Progenitor cell of endocrine pancreas (in vitro differentiated cells): ENCODE results near the gene FNIP1. TPM values are rescaled to one million over a fixed set of nuclear protein-coding genes. Genes with fewer than 3 reads are reported as not detected.

ENCODE experiments used
- DNase-seq: peaks from one replicate; pipeline ENCODE4 v3.0.0; 2021; ENCODE audit warnings: low spot score; ENCODE audit not compliant: unreplicated experiment
- H3K27ac Mint-ChIP-seq: 2 replicates; pipeline ENCODE4 v1.8.0; 2021; ENCODE audit warnings: mild to moderate bottlenecking, moderate library complexity, mixed read lengths
- H3K27me3 Mint-ChIP-seq: 2 replicates; pipeline ENCODE4 v1.8.0; 2021; ENCODE audit warnings: mixed read lengths
- H3K36me3 Mint-ChIP-seq: 2 replicates; pipeline ENCODE4 v1.8.0; 2022; ENCODE audit warnings: mixed read lengths; ENCODE audit not compliant: insufficient read depth
- H3K4me1 Mint-ChIP-seq: 2 replicates; pipeline ENCODE4 v1.8.0; 2021; ENCODE audit warnings: low read depth, mixed read lengths
- H3K4me3 Mint-ChIP-seq: 2 replicates; pipeline ENCODE4 v1.8.0; 2021; ENCODE audit warnings: low read depth, mild to moderate bottlenecking, moderate library complexity, mixed read lengths
- H3K9me3 Mint-ChIP-seq: 2 replicates; pipeline ENCODE4 v1.8.0; 2021; ENCODE audit warnings: low read depth, mixed read lengths
- total RNA-seq: library from RNA; stranded (reverse); gene quantifications from 2 replicates; pipeline ENCODE4 v1.2.1, GENCODE V29; 2021
- TF ChIP-seq, protein P1 (sequence below): fragments of 200-600 bp; sonication (generic); IDR thresholded peaks from one replicate; pipeline ENCODE4 v1.5.0; 2021; ENCODE audit warnings: antibody characterized with exemption, mild to moderate bottlenecking; ENCODE audit not compliant: unreplicated experiment

Gene FNIP1
- total RNA-seq, 1 donor from 2014 or later, result 28.8 TPM

DNA sequence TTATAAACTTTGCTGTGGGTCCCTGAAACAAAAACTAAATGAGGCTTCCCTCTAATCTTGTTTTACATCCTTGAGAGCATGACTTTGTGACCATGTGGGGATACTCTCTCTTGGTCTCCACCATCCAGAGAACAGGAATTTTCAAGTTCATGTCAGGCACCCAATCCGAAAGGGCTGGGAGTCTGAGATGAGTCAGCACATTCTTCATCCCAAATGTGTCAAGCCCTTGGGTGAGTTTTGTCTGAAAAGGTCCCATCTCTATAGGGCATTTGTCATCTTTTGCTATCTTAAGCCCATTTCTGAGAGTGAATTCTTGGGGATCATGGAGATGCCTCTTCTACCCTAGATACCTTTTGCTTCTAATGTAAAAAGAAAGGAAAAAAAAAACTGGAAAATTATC is 134.9 kb downstream of the FNIP1 start:
- TF ChIP-seq, protein P1, sequence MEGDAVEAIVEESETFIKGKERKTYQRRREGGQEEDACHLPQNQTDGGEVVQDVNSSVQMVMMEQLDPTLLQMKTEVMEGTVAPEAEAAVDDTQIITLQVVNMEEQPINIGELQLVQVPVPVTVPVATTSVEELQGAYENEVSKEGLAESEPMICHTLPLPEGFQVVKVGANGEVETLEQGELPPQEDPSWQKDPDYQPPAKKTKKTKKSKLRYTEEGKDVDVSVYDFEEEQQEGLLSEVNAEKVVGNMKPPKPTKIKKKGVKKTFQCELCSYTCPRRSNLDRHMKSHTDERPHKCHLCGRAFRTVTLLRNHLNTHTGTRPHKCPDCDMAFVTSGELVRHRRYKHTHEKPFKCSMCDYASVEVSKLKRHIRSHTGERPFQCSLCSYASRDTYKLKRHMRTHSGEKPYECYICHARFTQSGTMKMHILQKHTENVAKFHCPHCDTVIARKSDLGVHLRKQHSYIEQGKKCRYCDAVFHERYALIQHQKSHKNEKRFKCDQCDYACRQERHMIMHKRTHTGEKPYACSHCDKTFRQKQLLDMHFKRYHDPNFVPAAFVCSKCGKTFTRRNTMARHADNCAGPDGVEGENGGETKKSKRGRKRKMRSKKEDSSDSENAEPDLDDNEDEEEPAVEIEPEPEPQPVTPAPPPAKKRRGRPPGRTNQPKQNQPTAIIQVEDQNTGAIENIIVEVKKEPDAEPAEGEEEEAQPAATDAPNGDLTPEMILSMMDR, result no peak
- Mint-ChIP-seq H3K9me3 (peaks cover 5% of the 10 kb centered on the region), H3K36me3 (peaks cover 42% of the 10 kb centered on the region), H3K27ac (no peak overlapping the region), H3K4me3 (no peak overlapping the region), H3K27me3 (no peaks in the 10 kb centered on the region), H3K4me1 (no peaks in the 10 kb centered on the region)
- DNase-seq, result no peak

DNA sequence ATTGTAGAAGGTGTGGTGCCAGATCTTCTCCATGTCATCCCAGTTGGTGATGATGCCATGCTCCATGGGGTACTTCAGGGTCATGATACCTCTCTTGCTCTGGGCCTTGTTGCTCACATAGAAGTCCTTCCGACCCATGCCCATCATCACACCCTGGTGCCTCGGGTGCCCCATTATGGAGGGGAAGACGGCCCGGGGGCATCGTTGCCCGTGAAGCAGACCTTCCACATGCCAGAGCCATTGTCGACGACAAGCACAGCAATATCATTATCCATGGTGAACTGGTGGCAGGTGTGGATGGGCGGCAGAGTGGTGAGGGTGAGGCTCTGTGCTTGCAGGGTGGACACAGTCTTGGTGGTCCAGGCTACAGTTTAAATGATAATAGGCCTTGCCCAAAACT is 137.0 kb downstream of the FNIP1 start:
- peaks cover 43% of the 10 kb centered on the region for H3K36me3 Mint-ChIP-seq
- no peaks in the 10 kb centered on the region for H3K27me3 Mint-ChIP-seq
- DNase-seq, result no peak
- no peak overlapping the region for H3K4me3 Mint-ChIP-seq
- H3K4me1 Mint-ChIP-seq, result peaks cover 3% of the 10 kb centered on the region
- H3K9me3 Mint-ChIP-seq, result peaks cover 5% of the 10 kb centered on the region
- H3K27ac Mint-ChIP-seq, result no peak overlapping the region
- TF ChIP-seq, protein P1, result no peak

DNA sequence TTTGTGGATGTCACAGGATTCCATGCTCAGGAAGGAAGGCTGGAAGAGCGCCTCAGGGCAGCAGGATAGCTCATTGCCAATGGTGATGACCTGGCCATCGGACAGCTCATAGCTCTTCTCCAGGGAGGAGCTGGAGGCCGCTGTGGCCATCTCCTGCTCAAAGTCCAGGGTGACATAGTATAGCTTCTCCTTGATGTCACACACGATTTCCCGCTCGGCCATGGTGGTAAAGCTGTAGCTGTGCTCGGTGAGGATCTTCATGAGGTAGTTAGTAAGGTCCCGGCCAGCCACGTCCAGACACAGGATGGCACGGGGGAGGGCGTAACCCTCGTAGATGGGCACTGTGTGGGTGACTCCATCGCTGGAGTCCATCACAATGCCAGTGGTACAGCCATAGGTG is 137.5 kb downstream of the FNIP1 start:
- TF ChIP-seq, protein P1, result no peak
- Mint-ChIP-seq H3K4me1 (peaks cover 6% of the 10 kb centered on the region), H3K36me3 (peaks cover 46% of the 10 kb centered on the region)

DNA sequence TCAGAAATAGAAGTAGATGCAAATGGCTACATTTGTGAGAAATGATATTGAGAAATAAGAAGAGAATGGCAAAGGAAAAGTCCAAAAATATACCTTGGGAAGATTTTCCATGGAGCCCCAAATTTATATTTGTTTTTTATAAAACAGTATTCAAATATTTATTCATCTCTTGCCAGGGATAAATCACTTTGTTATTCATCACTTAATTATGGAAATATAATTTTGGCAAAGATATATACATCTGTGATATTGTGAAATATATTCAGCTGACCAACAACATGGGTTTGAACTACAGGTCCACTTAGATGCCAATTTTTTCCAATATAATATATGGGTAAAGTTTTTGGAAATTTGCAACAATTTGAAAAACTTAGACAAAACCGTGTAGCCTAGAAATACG is 142.0 kb downstream of the FNIP1 start:
- H3K27ac Mint-ChIP-seq, result no peak overlapping the region
- H3K36me3 Mint-ChIP-seq, result peaks cover 39% of the 10 kb centered on the region
- no peak for DNase-seq
- peaks cover 7% of the 10 kb centered on the region for H3K4me1 Mint-ChIP-seq
- TF ChIP-seq, protein P1, result no peak
- peaks cover 3% of the 10 kb centered on the region for H3K9me3 Mint-ChIP-seq
- H3K4me3 Mint-ChIP-seq, result no peak overlapping the region
- H3K27me3 Mint-ChIP-seq, result no peaks in the 10 kb centered on the region

More for the DNA sequence above, 137.5 kb downstream of the FNIP1 start:
- Mint-ChIP-seq H3K27me3 (no peaks in the 10 kb centered on the region), H3K4me3 (no peak overlapping the region), H3K9me3 (peaks cover 5% of the 10 kb centered on the region), H3K27ac (no peak overlapping the region)
- no peak for DNase-seq

DNA sequence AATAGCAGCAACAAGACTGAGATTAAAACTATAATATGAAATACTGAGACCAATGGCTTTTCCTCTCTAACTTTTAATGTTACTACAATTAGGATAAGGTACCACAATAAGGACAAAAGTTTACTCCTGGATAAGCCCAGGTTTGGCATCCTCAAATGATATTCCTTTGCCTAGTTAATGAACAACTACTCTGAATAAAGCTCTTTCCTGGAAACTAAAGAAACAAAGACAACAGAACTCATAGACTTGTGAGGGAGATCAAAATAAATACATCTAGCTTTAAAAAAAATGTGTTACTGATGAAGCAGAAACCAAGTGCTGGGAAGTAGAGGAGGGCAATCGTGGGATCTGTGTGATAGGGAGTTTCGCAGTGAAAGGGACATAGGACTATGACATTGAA is 142.5 kb downstream of the FNIP1 start:
- Mint-ChIP-seq H3K36me3 (peaks cover 37% of the 10 kb centered on the region), H3K27ac (no peak overlapping the region), H3K9me3 (peaks cover under 1% of the 10 kb centered on the region), H3K4me3 (no peak overlapping the region), H3K27me3 (no peaks in the 10 kb centered on the region), H3K4me1 (peaks cover 7% of the 10 kb centered on the region)
- no peak for DNase-seq
- TF ChIP-seq, protein P1, result no peak
